ENCODE data around the gene SZT2.
"Not testable (repeated sequence)": the region's sequence is repeated elsewhere in the genome, so short reads cannot be mapped to it uniquely, and the experiment has no call there.

Gene SZT2

DNA sequence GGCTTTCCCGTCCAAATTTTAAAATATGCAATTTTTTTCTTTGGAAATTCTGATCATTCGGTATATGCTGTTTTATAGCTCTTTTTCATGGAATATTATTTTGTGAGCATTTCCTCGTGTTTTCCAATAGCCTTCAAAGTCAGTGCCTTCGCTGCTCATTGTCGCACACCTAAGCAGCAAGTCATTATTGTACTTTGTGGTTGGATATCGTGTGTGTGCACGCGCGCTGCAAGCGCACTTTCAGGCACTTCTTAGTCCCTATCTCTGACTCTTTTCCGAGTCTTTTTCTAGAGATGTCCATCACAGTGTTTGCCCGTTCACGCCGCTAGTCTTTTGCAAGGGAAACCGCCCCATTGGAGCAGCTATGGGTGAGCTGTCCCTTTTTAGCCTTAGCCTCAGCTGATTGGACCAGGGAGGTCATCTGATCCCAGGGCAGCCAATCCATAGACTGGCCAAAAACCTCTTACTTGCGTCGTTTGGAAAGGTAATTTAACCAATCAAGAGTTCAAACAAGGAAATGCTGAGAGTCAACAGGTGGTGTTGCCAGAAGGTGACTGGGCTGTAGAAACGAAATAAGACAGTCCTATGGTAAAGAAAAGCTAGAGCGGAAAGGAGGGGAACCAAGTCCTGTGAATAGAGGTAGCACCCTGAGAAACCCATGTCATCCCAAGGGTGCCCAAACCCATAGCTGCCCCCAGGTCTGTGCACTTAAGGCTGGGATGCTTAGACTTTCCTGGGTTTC, 64.7 kb downstream of the SZT2 start:
- peak; percentile 91 for DNase-seq (ENCODE audit: low read depth)

- no peak for DNase-seq (ENCODE audit: low read depth)
These were observed 65.7 kb downstream of the SZT2 start for GRCh38 chr1:43455213-43455889.

GRCh38 chr1:43458379-43458778, 68.7 kb downstream of the SZT2 start:
- DNase-seq (ENCODE audit: low read depth), result not testable (repeated sequence)

DNA sequence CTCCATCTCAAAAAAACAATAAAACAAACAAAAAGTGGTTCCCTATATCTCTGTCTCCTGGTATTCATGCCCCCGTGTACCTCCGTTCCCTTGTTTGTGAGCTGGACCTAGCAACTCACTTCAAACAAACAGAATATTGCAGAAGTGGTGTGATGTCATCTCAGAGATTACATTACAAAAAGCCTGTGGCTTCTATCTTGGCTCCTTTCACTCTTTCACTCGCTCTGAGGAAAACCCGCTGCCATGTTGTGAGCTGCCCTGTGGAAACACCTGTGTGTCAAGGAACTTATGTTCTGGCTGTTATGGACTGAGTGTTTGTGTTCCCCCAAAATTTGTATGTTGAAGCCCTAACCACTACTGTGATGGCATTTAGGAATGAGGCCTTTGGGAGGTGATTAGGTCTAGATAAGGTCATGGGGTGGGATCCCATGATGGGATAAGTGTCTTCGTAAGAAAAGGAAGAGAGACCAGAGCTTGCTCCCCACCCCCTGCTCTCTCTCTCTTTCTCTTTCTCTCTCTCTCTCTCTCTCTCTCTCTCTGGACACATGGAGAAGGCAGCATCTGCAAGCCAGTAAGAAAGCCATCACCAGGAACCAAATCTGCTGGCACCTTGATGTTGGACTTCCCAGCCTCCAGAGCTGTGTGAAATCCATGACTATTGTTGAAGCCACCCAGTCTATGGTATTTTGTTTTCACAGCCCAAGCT, 71.4 kb downstream of the SZT2 start:
- DNase-seq (ENCODE audit: low read depth), result peak; percentile 74

GRCh38 chr1:43463479-43463878, 73.8 kb downstream of the SZT2 start:
- no peak for DNase-seq (ENCODE audit: low read depth)

DNA sequence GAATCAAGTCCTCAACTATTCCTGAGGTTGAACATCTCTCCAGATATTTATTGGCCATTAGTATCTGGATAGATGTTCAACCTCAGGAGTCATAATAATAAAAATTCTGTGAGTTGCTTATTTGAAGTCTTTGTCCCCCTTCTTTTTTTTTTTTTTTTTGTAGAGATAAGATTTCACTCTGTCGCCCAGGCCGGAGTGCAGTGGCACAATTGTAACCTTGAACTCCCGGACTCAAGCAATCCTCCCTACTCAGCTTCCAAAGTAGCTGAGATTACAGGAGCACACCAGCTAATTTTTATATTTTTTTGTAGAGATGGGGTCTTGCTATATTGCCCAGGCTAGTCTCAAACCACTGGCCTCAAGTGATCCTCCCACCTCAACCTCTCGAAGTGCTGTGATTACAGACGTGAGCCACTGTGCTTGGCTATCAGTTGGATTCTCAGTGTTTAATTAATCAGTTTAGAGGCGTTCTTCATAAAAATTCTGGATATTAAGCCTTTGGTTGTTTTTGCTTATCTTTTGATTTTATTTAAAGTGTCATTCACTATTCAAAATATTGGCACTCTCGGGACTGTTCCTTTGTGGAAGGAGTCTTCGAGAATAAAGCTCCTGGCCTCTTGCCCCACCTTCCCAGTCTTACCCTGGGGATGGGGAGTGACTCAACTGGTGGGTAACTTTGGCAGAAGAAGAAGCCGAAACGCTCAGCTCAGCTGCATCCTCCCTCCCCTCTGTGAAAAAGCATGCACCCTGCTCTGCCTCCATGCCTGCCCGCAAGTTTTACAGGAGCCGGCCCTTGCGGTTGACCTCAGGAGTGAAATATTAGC, 75.2 kb downstream of the SZT2 start:
- DNase-seq (ENCODE audit: low read depth), result peak; percentile 44

DNA sequence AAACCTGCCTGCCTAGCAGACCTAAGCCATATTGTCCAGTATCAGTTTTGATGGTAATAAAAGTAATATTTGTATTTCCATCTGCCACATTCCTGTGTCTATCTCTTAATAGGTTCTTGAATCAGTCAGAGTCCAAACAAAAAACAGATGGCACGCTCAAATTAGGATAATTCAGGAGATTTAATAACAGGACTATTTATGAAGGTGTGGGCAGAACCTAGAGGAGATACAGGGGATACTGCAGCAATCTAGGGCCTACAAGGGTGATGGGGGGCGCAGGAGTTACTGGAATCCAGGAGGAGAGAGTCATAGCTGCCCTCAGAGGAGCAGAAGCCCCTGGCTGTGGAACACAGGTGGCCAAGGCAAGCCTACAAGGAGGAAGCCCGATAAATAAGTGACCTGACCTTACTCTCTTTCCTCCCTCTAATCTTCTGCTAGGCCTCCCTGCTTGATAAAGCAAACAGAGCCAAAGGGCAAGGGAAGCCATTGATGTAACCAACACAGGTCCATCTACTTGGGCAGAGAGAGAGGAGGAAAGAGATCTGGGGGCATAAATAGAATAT, 75.9 kb downstream of the SZT2 start:
- DNase-seq (ENCODE audit: low read depth), result no peak

DNA sequence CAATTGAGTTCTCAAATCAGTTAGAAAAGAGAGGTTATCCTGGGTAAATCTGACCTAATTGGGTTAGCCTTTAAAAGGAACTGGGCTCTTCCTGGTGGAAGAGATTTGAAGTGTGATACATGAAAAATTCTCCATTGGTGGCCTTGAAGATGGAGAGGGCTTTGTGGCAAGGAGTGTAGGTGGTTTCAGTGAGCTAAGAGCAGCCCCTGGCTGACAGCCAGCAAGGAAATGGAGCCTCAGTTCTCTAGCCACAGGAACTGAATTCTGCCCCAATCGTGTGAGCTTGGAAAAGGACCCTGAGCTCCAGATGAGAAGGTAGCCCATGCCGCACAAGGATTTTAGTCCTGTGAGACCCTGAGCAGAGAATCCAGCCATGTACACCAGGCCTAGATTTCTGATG, 76.7 kb downstream of the SZT2 start:
- no peak for DNase-seq (ENCODE audit: low read depth)

DNA sequence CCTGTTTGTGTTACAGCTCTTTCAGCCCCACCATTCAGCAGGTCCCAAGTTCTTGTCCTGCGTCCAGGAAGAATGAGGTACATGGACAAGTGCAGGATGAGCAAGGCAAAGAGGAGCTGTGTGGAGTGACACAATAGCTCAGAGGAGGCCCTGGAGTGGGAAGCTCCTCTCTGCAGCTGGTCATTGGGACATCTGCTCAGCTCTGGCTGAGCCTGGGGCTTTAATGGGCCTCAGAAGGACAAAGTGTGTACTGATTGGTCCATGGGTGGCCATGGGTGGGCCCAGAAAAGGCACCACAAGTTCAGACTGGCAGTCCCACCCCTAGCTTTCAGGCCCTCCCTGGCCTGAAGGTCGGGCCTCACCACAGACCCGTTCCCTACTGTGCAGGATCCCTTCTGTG, 78.7 kb downstream of the SZT2 start:
- DNase-seq (ENCODE audit: low read depth), result no peak

- DNase-seq (ENCODE audit: low read depth), result no peak
These were observed 80.2 kb downstream of the SZT2 start for GRCh38 chr1:43469932-43470331.

DNA sequence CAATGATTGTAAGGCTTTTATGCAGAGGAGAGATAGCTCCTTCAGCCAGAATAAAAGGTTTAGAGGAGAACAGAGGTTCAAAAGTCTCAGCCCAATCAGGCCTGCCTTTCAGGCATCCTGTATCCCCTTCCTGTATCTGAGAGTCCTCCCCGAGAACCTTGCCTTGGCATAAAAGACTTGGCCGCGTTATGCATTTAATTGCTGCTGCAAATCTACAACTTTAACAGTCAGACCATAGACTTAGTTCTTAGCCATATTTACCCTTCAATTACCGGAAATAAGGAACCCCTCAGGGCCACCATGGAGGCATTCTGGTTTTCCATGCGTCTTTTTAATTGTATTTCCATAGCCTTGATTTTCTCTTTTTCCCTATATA, 82.4 kb downstream of the SZT2 start:
- no peak for DNase-seq (ENCODE audit: low read depth)

- DNase-seq (ENCODE audit: low read depth), result peak; percentile 82
These were observed 82.9 kb downstream of the SZT2 start for GRCh38 chr1:43472463-43473151.

DNA sequence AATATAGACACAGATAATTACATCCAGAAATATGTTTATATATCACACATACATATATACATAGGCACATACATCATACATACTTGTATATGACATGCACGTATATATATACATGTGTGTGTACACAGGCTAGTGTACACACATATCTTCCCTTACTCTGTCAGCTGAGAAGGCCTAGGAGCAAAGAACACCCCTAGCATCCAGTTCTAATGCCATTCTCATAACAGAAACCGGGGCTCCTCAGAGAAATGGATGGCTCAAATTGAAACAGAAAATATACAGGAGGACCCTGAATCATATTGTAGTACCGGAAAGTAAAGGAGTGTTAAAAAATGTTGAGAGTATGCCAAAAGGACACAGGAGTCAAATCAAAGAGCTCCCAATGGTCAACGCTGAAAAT, 83.8 kb downstream of the SZT2 start:
- DNase-seq (ENCODE audit: low read depth), result no peak

- DNase-seq (ENCODE audit: low read depth), result peak; percentile 59
These were observed 86.1 kb downstream of the SZT2 start for GRCh38 chr1:43475611-43476401.

DNA sequence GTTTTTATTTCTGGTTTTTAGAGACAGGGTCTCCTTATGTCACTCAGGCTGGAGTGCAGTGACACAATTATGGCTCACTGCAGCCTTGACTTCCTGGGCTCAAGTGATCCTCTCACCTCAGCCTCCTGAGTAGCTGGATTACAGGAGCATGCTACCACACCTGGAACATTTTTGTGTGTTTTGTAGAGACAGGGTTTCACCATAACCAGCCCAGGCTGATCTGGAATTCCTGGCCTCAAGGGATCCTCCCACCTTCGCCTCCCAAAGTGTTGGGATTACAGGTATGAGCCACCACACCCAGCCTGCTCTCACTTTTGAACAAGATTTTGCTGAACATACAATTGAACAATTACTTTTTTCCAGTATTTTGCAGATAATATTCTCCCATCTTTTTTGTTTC, 88.0 kb downstream of the SZT2 start:
- no peak for DNase-seq (ENCODE audit: low read depth)

- DNase-seq (ENCODE audit: low read depth), result no peak
These were observed 89.7 kb downstream of the SZT2 start for GRCh38 chr1:43479414-43479813.

DNA sequence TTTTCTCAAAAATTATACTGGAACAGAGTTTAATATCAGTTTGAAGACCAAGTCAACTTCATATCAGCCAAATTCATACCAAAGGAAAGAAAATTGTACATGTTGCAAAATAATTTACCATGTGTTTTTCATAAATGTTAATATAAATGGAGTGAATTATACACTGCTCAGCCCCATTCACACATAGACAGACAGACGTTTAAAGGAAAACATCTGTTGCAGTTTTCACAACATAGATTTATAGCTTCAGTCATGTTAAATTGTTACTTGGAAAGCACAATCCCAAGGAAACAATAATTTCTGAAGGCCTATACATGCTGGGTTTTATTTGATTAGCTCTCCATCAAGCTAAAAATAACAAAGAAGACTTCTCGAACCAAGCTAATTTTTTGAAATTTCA, 91.8 kb downstream of the SZT2 start:
- DNase-seq (ENCODE audit: low read depth), result no peak

- DNase-seq (ENCODE audit: low read depth), result no peak
These were observed 92.5 kb downstream of the SZT2 start for GRCh38 chr1:43482215-43482614.

- no peak for DNase-seq (ENCODE audit: low read depth)
These were observed 94.7 kb downstream of the SZT2 start for GRCh38 chr1:43484367-43484766.

DNA sequence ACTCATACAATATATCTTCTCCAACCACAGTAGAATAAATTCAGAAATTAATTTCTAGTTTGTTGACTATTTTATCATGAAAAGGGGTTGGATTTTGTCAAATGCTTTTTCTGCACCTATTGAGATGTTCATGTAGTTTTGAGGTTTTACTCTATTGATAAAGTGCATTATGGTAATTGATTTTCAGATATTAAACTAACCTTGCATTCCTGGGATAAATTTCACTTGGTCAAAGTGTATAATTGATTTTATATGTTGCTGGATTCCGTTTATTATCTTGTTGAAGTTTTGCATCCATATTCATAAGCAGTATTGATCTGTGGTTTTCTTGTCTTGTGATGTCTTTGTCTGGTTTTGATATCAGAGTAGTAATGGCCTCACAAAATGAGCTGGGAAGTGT, 98.5 kb downstream of the SZT2 start:
- DNase-seq (ENCODE audit: low read depth), result no peak

- DNase-seq (ENCODE audit: low read depth), result no peak
These were observed 101.4 kb downstream of the SZT2 start for GRCh38 chr1:43491061-43491460.
